Activated CD4-positive, alpha-beta T cell treated with anti-CD3 and anti-CD28 coated beads, Interleukin-2, amount 50 U/mL, for 1 hour (primary cell): Measurements from ENCODE around the gene CFDP1.
"Not testable (repeated sequence)": the region's sequence is repeated elsewhere in the genome, so short reads cannot be mapped to it uniquely, and the experiment has no call there.

Experiments
- DNase-seq: peaks from one replicate; pipeline ENCODE4 v3.0.0-alpha.2; 2020

CFDP1 gene

DNA sequence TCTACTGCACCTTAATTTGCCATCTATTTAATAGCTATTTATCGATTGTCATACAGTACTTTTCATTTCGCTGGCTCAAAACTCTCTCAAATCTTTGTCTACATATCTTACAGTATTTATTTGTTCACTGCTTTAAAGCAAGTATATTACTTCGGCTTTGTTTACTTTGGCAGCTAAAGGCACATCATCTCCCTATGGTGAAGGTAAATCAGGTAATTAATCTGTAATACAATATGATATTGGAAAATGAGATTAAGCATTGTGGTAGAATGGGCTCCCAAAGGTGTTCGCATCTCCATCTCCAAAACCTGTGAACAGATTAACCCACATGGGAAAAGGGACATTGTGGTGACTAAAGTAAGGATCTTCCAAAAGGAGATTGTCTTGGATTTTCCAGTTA, 24.7 kb upstream of the CFDP1 start:
- DNase-seq = no peak

DNA sequence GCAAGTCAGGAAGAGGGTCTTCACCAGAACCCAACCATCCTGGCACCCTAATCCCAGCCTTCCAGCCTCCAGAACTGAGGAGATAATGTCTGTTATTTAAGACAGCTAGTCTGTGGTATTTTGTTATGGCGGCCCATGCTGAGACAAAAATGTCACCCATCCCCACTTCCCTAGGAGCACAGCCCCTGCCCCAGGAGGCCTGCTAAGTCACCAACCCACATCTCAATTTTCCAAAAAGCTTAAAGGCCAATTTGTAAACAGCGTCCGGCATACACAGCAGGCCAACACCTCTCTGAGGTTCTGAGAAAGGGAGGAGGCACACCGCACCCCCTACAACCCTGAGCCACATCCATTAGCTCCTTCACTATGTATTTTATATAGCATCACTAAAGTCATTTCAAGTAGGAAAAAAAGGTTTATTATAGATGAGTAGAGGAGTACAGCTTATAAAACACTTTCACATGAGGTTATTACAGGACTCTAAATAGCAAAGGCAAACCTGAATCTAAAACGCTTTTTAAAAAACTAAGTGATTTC, 24.2 kb upstream of the CFDP1 start:
- no peak for DNase-seq

DNA sequence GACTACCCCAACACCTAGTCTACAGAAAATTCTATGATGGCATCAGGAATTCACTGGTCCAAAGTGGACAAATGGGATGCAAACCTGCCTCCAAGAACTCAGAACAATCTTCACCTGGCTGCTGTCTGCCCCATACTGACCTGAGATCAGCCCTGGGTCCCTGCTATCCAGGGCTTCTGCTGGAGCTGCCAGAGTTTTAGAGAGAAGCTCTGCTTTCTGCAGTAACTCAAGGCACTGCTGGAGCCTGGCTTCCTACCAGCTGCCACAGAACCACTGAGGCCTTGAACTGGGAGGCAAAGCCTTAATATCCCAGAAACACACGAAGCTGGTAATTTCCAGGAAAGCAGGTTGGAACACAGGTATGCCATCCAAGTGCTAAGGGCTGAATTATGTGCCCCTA, 23.7 kb upstream of the CFDP1 start:
- DNase-seq = no peak

DNA sequence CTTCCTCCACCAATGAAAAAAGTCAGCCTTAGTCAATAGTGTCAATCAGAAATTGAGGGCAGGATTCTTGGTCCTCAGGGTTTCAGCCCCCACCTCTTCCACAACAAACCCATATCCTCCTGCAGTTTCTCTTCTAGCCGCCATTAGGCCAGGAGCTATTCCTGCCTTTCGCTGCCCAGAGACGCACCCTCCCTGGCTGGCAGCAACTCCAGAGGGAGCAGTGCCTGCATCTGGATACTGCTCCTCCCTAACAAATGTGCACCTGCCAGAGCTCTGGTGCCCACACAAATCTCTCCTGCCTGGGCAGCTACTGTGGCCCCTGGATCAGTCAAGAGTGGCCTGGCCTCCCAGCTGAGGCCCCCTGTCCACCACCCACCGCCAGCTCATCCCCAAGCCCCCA, 23.2 kb upstream of the CFDP1 start:
- not testable (repeated sequence) for DNase-seq

DNA sequence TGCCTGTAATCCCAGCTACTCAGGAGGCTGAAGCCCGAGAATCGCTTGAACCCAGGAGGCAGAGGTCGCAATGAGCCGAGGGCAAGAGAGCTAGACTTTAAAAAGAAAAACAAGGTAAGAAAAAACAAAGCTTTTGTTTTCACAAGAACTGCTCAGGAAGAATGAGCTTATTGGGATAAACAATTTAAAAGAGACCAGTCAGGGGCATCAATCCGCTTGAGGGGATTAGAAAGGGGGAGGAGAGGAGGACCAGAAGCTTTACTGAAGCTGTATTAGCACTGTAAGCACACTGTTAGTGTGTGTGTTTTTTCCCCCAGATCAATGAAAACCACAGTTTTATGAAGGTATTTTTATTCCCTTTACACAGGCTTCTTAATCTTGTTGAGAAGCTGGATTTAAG, 22.4 kb upstream of the CFDP1 start:
- DNase-seq = no peak

- no peak for DNase-seq
Measured at GRCh38 chr16:75452464-75453190, 19.3 kb upstream of the CFDP1 start.

DNA sequence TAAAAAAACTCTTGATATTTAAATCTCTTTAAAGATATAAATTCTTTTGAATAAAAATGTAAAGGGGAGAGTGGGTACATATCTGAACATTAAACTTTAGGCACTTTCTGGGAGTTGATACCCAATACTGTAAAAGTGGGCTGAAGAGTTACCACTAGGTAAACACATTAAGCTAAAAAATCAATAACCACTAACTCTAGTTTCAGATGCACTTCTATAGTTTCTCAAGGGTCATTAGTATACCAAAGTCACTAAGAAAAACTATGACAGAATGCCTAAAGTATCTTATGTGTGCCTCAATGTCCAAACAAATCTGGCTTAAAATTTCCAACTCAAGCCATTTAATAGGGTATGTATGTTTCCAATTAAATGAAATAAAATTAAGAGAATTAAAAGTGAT, 13.1 kb upstream of the CFDP1 start:
- no peak for DNase-seq

GRCh38 chr16:75445298-75445697, 12.0 kb upstream of the CFDP1 start:
- DNase-seq = no peak

GRCh38 chr16:75443298-75443697, 10.0 kb upstream of the CFDP1 start:
- DNase-seq = no peak

DNA sequence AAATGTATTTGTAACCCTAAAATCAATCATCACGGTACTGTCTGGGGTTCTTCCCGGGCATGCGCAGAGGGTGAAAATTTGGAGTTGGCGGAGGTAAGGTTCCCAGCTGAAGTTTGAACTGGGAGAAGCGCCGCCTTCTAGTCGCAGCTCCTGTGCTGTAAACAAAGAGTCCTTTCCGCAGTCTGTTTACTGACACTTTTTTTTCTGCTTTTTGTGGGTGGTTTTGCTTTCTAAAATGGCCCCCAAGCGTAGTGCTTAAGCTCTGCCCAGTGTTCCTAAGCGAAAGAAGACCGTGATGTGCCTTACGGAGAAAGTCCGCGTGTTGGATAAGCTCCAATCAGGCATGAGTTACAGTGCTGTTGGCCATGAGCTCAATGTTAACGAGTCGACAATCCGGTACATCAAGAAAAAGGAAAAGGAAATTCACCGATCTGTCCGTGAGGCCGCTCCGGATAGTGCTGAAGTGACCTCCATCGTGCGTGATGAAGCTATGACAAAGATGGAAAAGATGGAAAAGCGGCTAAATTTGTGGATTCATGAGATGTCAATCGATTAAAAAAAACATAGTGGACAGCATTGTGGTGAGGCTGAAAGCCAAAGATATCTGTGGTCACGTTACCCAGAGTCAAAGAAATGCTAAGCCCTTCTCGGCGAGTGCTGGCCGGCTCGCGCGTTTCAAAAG, 570 bp upstream of the CFDP1 start:
- DNase-seq = no peak

DNA sequence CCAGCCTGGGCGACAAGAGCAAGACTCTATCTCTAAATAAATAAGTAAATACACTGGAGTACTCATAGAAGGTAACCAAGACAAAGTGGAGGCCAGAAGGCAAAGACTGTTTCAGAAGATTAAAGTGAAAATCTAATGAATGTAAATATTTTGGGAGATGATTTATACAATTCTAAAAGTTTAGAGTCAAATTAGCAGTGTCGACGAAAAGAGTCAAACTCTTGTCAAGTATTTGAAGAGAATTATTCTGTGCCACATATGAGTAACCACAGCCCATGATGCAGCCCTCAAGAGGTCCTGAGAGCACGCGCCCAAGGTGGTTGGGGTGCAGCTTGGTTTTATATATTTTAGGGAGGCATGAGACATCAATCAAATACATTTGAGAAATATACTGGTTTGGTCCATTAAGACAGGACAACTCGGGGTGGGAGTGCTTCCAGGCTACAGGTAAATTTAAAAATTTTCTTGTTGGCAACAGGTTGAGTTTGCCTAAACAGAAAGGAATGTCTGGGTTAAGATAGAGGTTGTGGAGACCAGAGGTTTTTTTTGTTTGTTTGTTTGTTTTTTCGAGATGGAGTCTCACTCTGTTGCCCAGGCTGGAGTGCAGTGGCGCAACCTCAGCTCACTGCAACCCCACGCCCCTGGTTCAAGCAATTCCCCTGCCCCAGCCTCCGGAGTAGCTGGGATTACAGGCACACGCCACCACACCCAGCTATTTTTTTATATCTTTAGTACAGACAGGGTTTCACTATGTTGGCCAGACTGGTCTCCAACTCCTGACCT, 3.5 kb downstream of the CFDP1 start:
- DNase-seq = no peak

GRCh38 chr16:75426524-75426923, 6.8 kb downstream of the CFDP1 start:
- not testable (repeated sequence) for DNase-seq

- DNase-seq = not testable (repeated sequence)
Measured at GRCh38 chr16:75424105-75424762, 9.1 kb downstream of the CFDP1 start.

- no peak for DNase-seq
Measured at GRCh38 chr16:75423723-75424104, 9.6 kb downstream of the CFDP1 start.

DNA sequence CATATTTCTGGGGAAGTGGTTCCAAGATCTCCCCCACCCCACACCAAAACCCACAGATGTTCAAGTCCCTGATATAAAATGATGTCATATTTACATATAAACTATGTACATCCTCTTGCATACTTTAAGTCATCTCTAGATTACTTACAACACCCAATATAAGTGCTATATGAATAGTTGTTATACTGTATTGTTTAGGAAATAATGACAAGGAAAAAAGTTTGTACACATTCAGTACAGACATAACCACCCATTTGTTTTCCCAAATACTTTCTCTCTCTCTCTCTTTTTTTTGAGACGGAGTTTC, 11.5 kb downstream of the CFDP1 start:
- DNase-seq = no peak

DNA sequence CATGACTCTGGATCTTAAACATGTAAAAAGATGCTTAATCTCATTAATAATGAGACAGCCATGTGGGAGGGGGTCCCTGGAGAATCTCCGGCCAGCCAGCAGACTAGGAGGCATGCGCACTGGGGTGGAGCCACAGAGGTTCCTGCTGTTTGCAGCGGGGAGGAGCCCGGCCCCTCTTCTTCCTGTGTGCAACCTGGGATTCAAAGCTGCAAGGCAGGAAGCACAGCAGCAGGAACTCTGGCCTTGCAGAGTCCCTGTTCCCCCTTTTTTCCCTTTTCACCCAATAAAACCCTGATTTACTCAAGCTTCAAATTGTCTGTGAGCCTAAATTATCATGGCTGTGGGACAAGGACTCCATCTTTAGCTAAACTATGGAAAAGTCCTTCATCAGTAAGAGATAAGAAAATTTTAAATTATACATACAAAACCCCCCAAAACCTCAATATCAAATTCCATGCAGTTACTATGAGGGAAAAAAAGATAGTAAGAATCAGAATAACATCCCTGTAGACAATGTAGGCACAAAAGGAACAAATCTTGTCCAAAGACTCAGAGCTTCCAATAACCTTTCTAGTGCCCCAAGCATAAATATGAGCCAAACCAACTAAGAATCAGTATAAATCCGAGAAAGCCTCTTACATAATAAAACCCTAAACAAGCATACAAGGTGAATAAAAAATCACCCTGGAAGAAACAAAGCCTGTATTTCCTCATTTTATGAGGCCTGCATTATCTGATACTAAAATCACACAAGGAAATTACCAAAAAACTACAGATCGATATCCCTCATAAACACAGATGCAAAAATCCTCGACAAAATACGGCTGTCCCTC, 12.1 kb downstream of the CFDP1 start:
- DNase-seq = peak; percentile 13

DNA sequence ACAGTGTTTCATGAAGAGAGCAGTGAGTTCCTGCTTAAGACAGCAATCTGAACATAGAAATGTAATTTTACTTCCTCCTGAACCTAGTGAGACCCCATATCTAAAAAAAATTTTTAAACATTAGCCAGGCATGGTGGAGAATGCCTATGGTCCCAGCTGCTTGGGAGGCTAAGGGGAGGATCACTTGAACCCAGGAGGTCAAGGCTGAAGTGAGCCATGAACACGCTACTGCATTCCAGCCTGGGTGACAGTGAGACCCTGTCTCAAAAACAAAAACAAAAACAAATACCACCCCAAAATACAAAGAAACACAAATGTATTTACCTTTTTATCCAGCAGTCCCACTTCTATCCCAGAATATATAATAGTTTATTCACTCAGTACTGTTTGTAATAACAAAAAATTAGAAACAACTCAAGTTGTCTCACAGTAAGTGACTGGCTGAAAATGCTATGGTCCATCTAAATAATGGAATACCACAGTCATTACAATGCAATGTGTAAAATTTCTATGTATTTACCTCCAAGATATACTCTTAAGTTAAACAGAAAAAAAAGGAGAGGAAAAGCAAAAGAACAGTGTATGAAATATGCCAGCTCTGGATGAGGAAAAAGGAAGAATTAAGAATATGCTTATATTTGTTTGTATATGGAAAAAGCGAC, 16.3 kb downstream of the CFDP1 start:
- no peak for DNase-seq

DNA sequence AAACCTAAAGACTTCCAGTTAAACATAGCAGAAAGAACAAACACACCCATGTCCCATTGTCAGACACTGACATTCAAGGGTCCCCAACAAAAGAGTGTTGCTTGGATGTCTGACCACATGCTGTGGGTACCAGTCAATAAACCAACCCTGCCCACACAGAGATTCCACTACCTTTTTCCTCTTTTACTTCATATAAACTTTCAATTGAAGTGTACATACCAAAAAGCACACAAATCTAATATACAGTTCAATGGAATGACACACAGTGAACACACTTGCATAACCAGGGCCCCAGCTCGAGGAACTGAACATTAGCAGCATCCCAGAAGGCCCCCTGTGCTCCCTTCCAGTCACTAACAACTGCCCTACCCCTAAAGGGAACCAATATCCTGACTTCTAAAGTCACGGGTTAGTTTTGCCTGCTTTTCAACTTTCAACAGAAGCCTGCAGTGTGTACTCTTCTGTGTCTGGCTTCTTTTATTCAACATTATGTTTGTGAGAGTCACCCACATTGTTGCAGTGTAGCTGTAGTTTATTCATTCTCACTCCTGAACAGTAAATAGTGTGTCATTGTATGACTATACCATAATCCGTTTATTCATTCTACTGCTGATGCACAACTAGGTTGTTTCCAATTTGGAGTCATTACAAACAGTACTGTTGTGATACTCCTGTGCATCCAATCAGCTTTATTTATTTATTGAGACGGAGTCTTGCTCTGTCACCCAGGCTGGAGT, 18.0 kb downstream of the CFDP1 start:
- DNase-seq = no peak

DNA sequence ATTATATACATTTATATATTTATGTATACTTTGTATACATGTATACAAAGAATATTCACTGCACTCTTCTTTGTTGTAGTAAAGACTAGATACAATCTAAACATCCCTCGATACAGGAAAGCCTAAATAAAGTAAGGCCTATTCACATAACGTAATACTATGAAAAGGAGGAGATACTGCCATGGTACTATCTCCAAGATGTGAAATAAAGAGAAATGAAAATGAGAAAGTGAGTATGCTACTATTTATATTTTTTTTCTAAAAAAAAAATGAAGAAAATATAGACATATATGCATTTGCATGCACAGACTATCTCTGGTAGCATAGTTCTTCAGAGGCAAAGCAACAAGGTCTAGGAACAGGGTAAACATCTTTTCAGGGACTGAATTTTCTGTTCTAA, 19.4 kb downstream of the CFDP1 start:
- no peak for DNase-seq

GRCh38 chr16:75406943-75407342, 26.4 kb downstream of the CFDP1 start:
- DNase-seq = no peak

DNA sequence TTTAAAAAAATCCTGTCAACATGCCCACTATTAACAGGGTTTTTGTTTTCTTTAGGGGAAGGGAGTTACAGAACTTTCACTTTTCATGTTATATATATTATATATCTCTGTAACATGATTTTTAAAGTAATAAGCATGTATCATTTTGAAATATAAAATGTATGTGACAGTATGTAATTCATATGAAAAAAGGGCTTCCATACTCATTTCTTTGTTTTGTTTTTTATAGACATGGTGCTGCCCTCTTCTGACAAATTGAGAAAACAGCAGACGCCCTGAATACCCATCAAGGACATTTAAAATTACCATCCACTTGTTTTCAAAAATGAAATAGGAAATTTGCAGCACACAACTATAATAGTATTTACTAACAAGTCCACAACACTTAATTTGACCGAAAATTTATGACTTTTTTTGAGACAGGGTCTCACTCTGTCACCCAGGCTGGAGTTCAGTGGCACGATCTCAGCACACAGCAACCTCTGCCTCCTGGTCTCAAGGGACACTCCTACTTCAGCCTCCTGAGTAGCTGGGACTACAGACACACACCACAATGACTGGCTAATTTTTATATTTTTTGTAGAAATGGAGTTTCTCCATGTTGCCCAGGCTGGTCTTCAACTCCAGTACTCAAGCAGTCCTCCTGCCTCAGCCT, 30.4 kb downstream of the CFDP1 start:
- no peak for DNase-seq
